ENCODE measurements around the gene NXPE3. TPM values are rescaled to one million over a fixed set of nuclear protein-coding genes. Genes with fewer than 3 reads are reported as not detected.

The NXPE3 gene
- total RNA-seq, 1 experiment from 2014 or later = 15.9 TPM

- H3K9me3 Mint-ChIP-seq = peaks cover 6 to 7% of the 10 kb centered on the region in 2 experiments; a peak in 2 of 5 replicates
- peaks cover 26 to 43% (median 42%) of the 10 kb centered on the region in 3 experiments for H3K36me3 Mint-ChIP-seq (ENCODE audit: insufficient read depth in 1 of 3, low read depth in 3 of 3)
- no peak overlapping the region for H3K23ac ChIP-seq (ENCODE audit: insufficient read length, low read depth, low read length)
- WGBS (ENCODE audit: extremely low coverage, insufficient read length, low lambda C conversion rate) = no CpG with 5 or more reads among the region's 3 CpGs
- H3K18ac ChIP-seq (ENCODE audit: insufficient read length, low read depth, low read length) = no peak overlapping the region
- no peak overlapping the region for H3K27ac ChIP-seq (ENCODE audit: insufficient read length, low read depth, low read length)
- H3K9me3 ChIP-seq (ENCODE audit: control insufficient read depth, low read depth, low read length) = no peaks in the 10 kb centered on the region
- no peaks in the 10 kb centered on the region for H3K23me2 ChIP-seq (ENCODE audit: insufficient read length, low read depth, low read length, poor library complexity, severe bottlenecking)
- no peak for DNase-seq
- no peak overlapping the region for H2BK20ac ChIP-seq (ENCODE audit: low read depth, low read length, poor library complexity, severe bottlenecking)
- TF ChIP-seq CTCF (conservative IDR thresholded peaks at IDR 0.05) = no peak
- H3K56ac ChIP-seq (ENCODE audit: insufficient read length, low read depth, low read length) = no peak overlapping the region
- no peak overlapping the region for H3K4me3 Mint-ChIP-seq
- peaks cover 2% of the 10 kb centered on the region; the same call in 1 of the 2 replicates for H3K4me1 ChIP-seq (ENCODE audit: insufficient read depth, low read length)
- H3K27ac Mint-ChIP-seq = no peak overlapping the region
- H3T11ph ChIP-seq (ENCODE audit: low read length) = no peak overlapping the region
- no peak overlapping the region for H2AK5ac ChIP-seq (ENCODE audit: insufficient read length, low read length)
- H2AFZ ChIP-seq (ENCODE audit: low read length) = no peak overlapping the region
- no peak overlapping the region for H2BK15ac ChIP-seq (ENCODE audit: low read depth, low read length)
- H3K27me3 Mint-ChIP-seq (ENCODE audit: low read depth) = no peaks in the 10 kb centered on the region
- H3K79me1 ChIP-seq (ENCODE audit: insufficient read depth, low read depth, low read length, poor library complexity, severe bottlenecking) = no peaks in the 10 kb centered on the region
- H4K8ac ChIP-seq (replicated peaks; ENCODE audit: insufficient read length, low read depth, low read length) = no peak overlapping the region
- no peak overlapping the region for H4K91ac ChIP-seq (ENCODE audit: insufficient read length, low read depth, low read length)
- H2BK5ac ChIP-seq (ENCODE audit: insufficient read length, low read length) = no peak overlapping the region
- no peaks in the 10 kb centered on the region for H3K27me3 ChIP-seq (ENCODE audit: insufficient read depth, low read length)
- H3K79me2 ChIP-seq (ENCODE audit: insufficient read depth, low read length) = no peaks in the 10 kb centered on the region; the same call in 1 of the 2 replicates
- H4K5ac ChIP-seq (ENCODE audit: insufficient read length, low read depth, low read length) = no peak overlapping the region
- no peak overlapping the region for H3K9ac ChIP-seq (ENCODE audit: extremely low read depth, insufficient read length, low read length)
- no peak overlapping the region for H3K4ac ChIP-seq (ENCODE audit: low read depth, low read length)
- no peak overlapping the region for H3K14ac ChIP-seq (ENCODE audit: insufficient read depth, low read length)
- no peak overlapping the region for H2BK12ac ChIP-seq (ENCODE audit: insufficient read length, low read depth, low read length)
- no peak overlapping the region for H3K4me2 ChIP-seq (ENCODE audit: insufficient read depth, insufficient read length, low read length)
- peaks cover 9% of the 10 kb centered on the region in 2 experiments for H3K4me1 Mint-ChIP-seq
- no peak overlapping the region for H2BK120ac ChIP-seq (ENCODE audit: low read depth, low read length, poor library complexity, severe bottlenecking)
- no peaks in the 10 kb centered on the region for H4K20me1 ChIP-seq (ENCODE audit: control insufficient read depth, insufficient read depth, insufficient read length)
Measured at GRCh38 chr3:101796077-101796680, 17.2 kb downstream of the NXPE3 start.
